SU-DHL-6 (cell line): Measurements from ENCODE around the gene ABCA5.

Source experiments
- CTCF ChIP-seq: fragments of 200-600 bp; sonication (generic); IDR thresholded peaks from one replicate; pipeline ENCODE4 v1.5.1; 2017; ENCODE audit warnings: antibody characterized with exemption, mild to moderate bottlenecking, low read length, moderate library complexity; ENCODE audit not compliant: insufficient read depth, poor library complexity, severe bottlenecking
- EZH2phosphoT487 ChIP-seq: fragments of 200-600 bp; sonication (generic), shearing (Covaris generic); conservative IDR thresholded peaks from 2 replicates; pipeline ENCODE4 v1.6.1; 2018; ENCODE audit warnings: mild to moderate bottlenecking, antibody characterized with exemption, low read length, moderate library complexity, mixed read lengths

- TF ChIP-seq EZH2phosphoT487 = no peak
- TF ChIP-seq CTCF = no peak
Observed at GRCh38 chr17:69218986-69219385, 107.9 kb downstream of the ABCA5 start.
